ENCODE measurements around the gene GJE1.

DNA sequence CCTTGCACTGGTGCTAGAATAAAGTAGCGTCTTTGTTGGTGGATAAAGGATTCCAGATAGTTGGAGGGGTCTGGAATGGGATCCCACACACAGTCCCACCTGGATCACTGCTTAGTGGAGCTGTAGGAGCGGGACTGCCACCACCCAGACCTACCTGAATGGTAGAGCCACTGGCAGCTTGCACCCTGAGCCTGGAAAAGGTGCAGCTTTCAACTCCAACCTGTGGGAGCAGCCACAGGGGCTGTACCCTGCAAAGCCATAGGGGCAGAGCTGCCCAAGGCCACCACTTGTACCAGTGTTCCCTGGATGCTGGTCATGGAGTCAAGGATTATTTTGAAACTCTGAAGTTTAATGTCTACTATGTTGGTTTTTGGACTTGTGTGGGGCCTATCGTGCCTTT, 41.3 kb downstream of the GJE1 start:
- TF ChIP-seq, protein P1, sequence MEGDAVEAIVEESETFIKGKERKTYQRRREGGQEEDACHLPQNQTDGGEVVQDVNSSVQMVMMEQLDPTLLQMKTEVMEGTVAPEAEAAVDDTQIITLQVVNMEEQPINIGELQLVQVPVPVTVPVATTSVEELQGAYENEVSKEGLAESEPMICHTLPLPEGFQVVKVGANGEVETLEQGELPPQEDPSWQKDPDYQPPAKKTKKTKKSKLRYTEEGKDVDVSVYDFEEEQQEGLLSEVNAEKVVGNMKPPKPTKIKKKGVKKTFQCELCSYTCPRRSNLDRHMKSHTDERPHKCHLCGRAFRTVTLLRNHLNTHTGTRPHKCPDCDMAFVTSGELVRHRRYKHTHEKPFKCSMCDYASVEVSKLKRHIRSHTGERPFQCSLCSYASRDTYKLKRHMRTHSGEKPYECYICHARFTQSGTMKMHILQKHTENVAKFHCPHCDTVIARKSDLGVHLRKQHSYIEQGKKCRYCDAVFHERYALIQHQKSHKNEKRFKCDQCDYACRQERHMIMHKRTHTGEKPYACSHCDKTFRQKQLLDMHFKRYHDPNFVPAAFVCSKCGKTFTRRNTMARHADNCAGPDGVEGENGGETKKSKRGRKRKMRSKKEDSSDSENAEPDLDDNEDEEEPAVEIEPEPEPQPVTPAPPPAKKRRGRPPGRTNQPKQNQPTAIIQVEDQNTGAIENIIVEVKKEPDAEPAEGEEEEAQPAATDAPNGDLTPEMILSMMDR (IDR thresholded peaks at IDR 0.05; ENCODE audit: low read depth, low read length) = no peak
- TF ChIP-seq POLR2A (IDR thresholded peaks at IDR 0.05; ENCODE audit: extremely low read depth, insufficient read length) (no peak), MYC (IDR thresholded peaks at IDR 0.05; ENCODE audit: low read depth, low read length) (no peak)
